T-cell (primary cell): ENCODE data around the gene CCDC33. TPM values are rescaled to one million over a fixed set of nuclear protein-coding genes. Genes with fewer than 3 reads are reported as not detected.

Experiments
- ATAC-seq, 4 experiments: fragments of 200-7000 bp in 3 of 4; fragments of 150-1000 bp in 1 of 4; cut with Tn5 transposase; replicated peaks in 1 of 4; 1 replicate in 3 of 4; 2 replicates in 1 of 4; pipeline ENCODE4 v1.10.0; 2021; ENCODE audit warnings: moderate library complexity in 3 of 4, mild to moderate bottlenecking in 2 of 4, moderate number of reproducible peaks in 1 of 4
- CTCF ChIA-PET, 2 donors: fragments of 300-600 bp; sonication (Branson Sonifier 250); formaldehyde crosslinking; loops; one replicate each; lab custom pipeline; 2022; ENCODE audit warnings: antibody characterized with exemption in 2 of 2; lab: Charles Lee
- POLR2A ChIA-PET, 2 donors: fragments of 300-600 bp; sonication (Branson Sonifier 250); formaldehyde crosslinking; loops; one replicate each; lab custom pipeline; 2022; ENCODE audit warnings: antibody characterized with exemption in 2 of 2; lab: Charles Lee
- DNase-seq, 35 experiments: peaks; one replicate each; pipeline versions ENCODE4 v3.0.0 to v3.0.0-alpha.2; 2013 to 2023
- H3K27ac ChIP-seq: one replicate; pipeline ENCODE4 v1.5.1; 2013; ENCODE audit warnings: low read length
- H3K27me3 ChIP-seq, 2 experiments: replicated peaks in 1 of 2; 1 replicate in 1 of 2; 2 replicates in 1 of 2; pipeline versions ENCODE4 v1.6.1 to v1.7.0; 2013; ENCODE audit warnings: low read length in 1 of 2, mixed read lengths in 1 of 2; ENCODE audit not compliant: control insufficient read depth in 2 of 2, insufficient read depth in 2 of 2; ENCODE audit errors: extremely low read depth in 1 of 2
- H3K36me3 ChIP-seq, 2 donors: 1 replicate in 1 of 2; 2 replicates in 1 of 2; pipeline versions ENCODE4 v1.6.1 to v1.7.0; 2013; ENCODE audit warnings: low read length in 1 of 2; ENCODE audit not compliant: control insufficient read depth in 2 of 2, insufficient read depth in 1 of 2; ENCODE audit errors: extremely low read depth in 1 of 2
- H3K4me1 ChIP-seq, 2 experiments: 1 replicate in 1 of 2; 2 replicates in 1 of 2; pipeline versions ENCODE4 v1.6.1 to v1.7.0; 2013; ENCODE audit warnings: low read length in 2 of 2, mixed read lengths in 1 of 2; ENCODE audit not compliant: insufficient read depth in 2 of 2, control insufficient read depth in 1 of 2; ENCODE audit errors: extremely low read depth in 1 of 2
- H3K4me3 ChIP-seq, 2 donors: 1 replicate in 1 of 2; 2 replicates in 1 of 2; pipeline versions ENCODE4 v1.5.1 to v1.7.0; 2013; ENCODE audit warnings: mild to moderate bottlenecking in 2 of 2, low read length in 1 of 2, moderate library complexity in 1 of 2; ENCODE audit not compliant: control insufficient read depth in 1 of 2; ENCODE audit errors: extremely low read depth in 1 of 2
- H3K9me3 ChIP-seq: 2 replicates; pipeline ENCODE4 v1.7.0; 2013
- H3K27ac Mint-ChIP-seq, 2 donors: one replicate each; pipeline ENCODE4 v1.8.0; 2020 to 2021; ENCODE audit warnings: mild to moderate bottlenecking in 2 of 2, mixed read lengths in 2 of 2
- H3K27me3 Mint-ChIP-seq, 2 donors: one replicate each; pipeline ENCODE4 v1.8.0; 2021 to 2022; ENCODE audit warnings: mixed read lengths in 2 of 2
- H3K36me3 Mint-ChIP-seq: one replicate; pipeline ENCODE4 v1.8.0; 2021; ENCODE audit warnings: mixed read lengths
- H3K4me1 Mint-ChIP-seq, 3 donors: one replicate each; pipeline ENCODE4 v1.8.0; 2020 to 2022; ENCODE audit warnings: mixed read lengths in 3 of 3, mild to moderate bottlenecking in 1 of 3
- H3K4me3 Mint-ChIP-seq, 3 donors: one replicate each; pipeline ENCODE4 v1.8.0; 2020 to 2022; ENCODE audit warnings: mild to moderate bottlenecking in 3 of 3, mixed read lengths in 3 of 3, moderate library complexity in 3 of 3
- H3K9me3 Mint-ChIP-seq, 3 donors: one replicate each; pipeline ENCODE4 v1.8.0; 2020 to 2022; ENCODE audit warnings: mixed read lengths in 3 of 3
- WGBS: methylation state at CpG from one replicate; pipeline ENCODE4 v1.1.5; 2013; ENCODE audit warnings: missing lambda C conversion rate; ENCODE audit not compliant: insufficient coverage; 5-methylcytosine and 5-hydroxymethylcytosine counted together
- total RNA-seq, 35 experiments: library from RNA in 6 of 35; stranded (reverse) in 6 of 35; fragments of 120-200 nt in 1 of 35; gene quantifications; one replicate each; pipeline versions ENCODE4 v1.2.1 to v1.2.4 and lab custom pipeline; 2013 to 2026

The CCDC33 gene
- total RNA-seq, 5 donors from 2014 or later (not counting 1 experiment from before 2014, with no cell fraction given) = not detected

DNA sequence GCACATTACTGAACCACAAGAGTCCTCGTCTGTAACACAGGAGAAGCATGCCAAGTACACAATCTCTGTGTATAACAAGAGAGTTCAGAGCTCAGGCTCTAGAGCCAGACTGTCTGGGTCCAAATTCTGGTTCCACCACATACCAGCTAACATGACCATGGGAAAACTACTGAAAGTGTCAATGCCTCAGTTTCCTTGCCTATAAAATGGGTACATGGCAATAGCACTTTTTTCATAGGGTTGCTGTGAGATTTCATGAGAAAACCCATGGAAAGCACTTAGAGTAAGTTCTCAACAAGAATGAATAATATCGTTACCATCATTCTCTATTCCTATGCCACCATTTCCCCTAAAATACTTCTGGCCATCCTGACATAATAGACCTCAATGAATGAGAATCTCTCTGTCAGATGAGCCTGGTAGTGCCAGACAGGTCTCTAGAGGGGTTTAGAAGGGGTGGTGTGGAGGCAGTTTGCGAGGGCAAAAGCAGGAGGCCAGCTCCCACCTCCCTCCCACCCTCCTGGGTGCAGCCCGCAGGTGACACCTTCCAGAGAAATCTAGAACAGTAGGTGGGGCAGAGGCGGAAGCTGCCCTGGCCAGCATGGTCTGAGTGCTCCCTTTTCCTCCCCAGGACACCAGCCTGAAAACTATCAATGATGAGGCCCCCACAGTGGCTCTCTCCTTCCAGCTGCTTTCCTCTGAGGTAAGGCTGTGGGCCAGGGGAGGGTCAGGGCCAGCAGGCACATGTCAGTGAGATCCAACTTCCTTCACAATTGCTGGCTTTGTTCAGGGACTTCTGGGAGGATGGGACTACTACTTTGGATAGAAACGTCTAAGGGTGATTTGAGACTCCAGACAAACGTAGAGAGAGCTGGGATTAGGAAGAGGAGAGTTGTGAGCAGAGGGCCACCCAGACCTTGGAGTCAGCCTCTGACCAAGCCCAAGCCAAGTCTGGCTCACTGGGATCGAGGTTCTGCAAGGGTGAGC, 45.3 kb downstream of the CCDC33 start:
- Mint-ChIP-seq H3K9me3 (no peaks in the 10 kb centered on the region), H3K27me3 (peaks cover 29 to 45% of the 10 kb centered on the region in 2 donors), H3K36me3 (no peaks in the 10 kb centered on the region), H3K4me3 (no peak overlapping the region), H3K4me1 (no peaks in the 10 kb centered on the region), H3K27ac (no peak overlapping the region)
- no peaks in the 10 kb centered on the region for H3K36me3 ChIP-seq
- peaks cover 0 to 45% of the 10 kb centered on the region in 2 experiments for H3K27me3 ChIP-seq
- no peaks in the 10 kb centered on the region for H3K9me3 ChIP-seq
- DNase-seq (no peak), ATAC-seq (no peak)
- H3K27ac ChIP-seq = no peak overlapping the region
- POLR2A ChIA-PET = no interaction called here
- WGBS = 48% methylated on average over 2 of the region's 8 CpGs
- H3K4me3 ChIP-seq = no peak overlapping the region
- H3K4me1 ChIP-seq = no peaks in the 10 kb centered on the region
- CTCF ChIA-PET = no interaction called here

DNA sequence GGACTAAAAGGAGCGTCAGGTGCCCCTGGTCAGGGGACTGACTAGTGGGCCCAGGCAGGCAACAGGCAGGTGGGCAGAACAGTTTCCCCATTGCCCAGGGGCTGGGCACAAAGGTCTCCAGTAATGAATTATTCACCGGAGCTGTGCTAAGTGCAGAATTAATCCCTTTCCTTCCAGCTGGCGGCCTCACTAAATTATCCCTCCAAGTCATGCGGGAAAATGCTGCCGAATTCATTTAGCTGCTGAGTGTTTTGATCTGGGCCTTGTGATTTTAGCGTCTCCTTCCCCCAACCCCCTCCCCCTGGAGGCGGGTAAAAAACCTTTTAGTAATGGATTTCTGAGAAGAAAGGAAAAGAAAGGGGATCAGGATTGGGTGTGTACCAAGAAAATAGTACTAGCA, 47.2 kb downstream of the CCDC33 start:
- ATAC-seq (no peak), DNase-seq (no peak)
- Histone ChIP-seq H3K9me3 (no peaks in the 10 kb centered on the region), H3K27me3 (peaks cover 0 to 44% of the 10 kb centered on the region in 2 experiments), H3K4me3 (no peak overlapping the region), H3K36me3 (no peaks in the 10 kb centered on the region), H3K27ac (no peak overlapping the region), H3K4me1 (no peaks in the 10 kb centered on the region)
- no peaks in the 10 kb centered on the region for H3K9me3 Mint-ChIP-seq
- peaks cover 34 to 54% of the 10 kb centered on the region in 2 donors for H3K27me3 Mint-ChIP-seq
- POLR2A ChIA-PET = no interaction called here
- no peaks in the 10 kb centered on the region for H3K4me1 Mint-ChIP-seq
- H3K36me3 Mint-ChIP-seq = no peaks in the 10 kb centered on the region
- WGBS = 80% methylated on average over 2 of the region's 7 CpGs
- H3K4me3 Mint-ChIP-seq = no peak overlapping the region
- CTCF ChIA-PET = no interaction called here
- H3K27ac Mint-ChIP-seq = no peak overlapping the region

DNA sequence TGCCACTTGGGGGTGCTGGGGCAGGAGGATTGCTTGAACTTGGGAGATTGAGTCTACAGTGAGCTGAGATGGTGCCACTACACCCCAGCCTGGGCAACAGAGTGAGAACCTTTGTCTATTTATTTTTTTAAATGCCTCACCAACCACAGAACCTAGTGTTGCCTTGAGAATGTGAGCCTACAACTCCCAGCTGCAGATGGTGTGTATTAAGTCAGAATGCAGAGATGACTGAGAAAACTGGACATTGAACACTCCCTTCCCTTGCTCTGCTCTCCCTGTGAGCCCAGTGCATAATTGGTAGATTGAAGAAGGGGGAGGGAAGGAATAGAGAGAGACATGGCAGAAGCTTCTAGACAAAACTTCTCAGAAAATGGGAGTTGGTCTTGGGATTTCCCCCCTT, 53.5 kb downstream of the CCDC33 start:
- Mint-ChIP-seq H3K36me3 (no peaks in the 10 kb centered on the region), H3K9me3 (no peaks in the 10 kb centered on the region), H3K4me1 (peaks cover 0 to 10% (median 4%) of the 10 kb centered on the region in 3 donors), H3K4me3 (no peak overlapping the region), H3K27ac (no peak overlapping the region), H3K27me3 (peaks cover 45 to 54% of the 10 kb centered on the region in 2 donors)
- ATAC-seq (no peak), DNase-seq (no peak)
- Histone ChIP-seq H3K9me3 (no peaks in the 10 kb centered on the region), H3K4me3 (no peak overlapping the region), H3K27ac (no peak overlapping the region), H3K36me3 (no peaks in the 10 kb centered on the region), H3K4me1 (peaks cover 0 to 3% of the 10 kb centered on the region in 2 experiments), H3K27me3 (peaks cover 0 to 48% of the 10 kb centered on the region in 2 experiments)
- ChIA-PET CTCF (no interaction called here), POLR2A (no interaction called here)

DNA sequence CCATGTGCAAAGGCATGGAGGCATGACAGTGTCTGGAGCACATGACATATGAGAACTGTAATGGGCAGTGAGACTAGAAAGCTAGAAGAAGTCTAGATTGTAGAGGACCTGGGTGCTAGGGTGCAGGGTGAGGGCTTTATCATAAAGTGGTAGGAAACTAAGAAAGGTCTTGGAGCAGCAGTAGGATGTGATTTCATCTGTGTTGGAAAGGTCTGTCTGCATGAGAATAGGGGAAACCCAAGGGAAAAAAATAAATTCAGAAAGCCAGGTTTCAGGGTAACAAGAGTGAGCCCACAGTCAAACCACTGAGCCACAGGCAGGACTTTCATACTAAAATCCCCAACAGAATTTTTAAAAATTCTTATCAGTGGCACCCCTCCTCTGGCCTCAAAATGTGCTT, 54.5 kb downstream of the CCDC33 start:
- H3K4me1 Mint-ChIP-seq = peaks cover 0 to 10% (median 4%) of the 10 kb centered on the region in 3 donors
- Histone ChIP-seq H3K36me3 (no peaks in the 10 kb centered on the region), H3K9me3 (no peaks in the 10 kb centered on the region), H3K27me3 (peaks cover 0 to 52% of the 10 kb centered on the region in 2 experiments), H3K27ac (no peak overlapping the region), H3K4me3 (no peak overlapping the region), H3K4me1 (peaks cover 0 to 3% of the 10 kb centered on the region in 2 experiments)
- ChIA-PET POLR2A (no interaction called here), CTCF (no interaction called here)
- peaks cover 0 to 5% (median 0%) of the 10 kb centered on the region in 3 donors for H3K9me3 Mint-ChIP-seq
- no peak for DNase-seq
- peaks cover 49 to 54% of the 10 kb centered on the region in 2 donors for H3K27me3 Mint-ChIP-seq
- no peaks in the 10 kb centered on the region for H3K36me3 Mint-ChIP-seq
- no peak overlapping the region for H3K4me3 Mint-ChIP-seq
- no peak overlapping the region for H3K27ac Mint-ChIP-seq
- no peak for ATAC-seq

DNA sequence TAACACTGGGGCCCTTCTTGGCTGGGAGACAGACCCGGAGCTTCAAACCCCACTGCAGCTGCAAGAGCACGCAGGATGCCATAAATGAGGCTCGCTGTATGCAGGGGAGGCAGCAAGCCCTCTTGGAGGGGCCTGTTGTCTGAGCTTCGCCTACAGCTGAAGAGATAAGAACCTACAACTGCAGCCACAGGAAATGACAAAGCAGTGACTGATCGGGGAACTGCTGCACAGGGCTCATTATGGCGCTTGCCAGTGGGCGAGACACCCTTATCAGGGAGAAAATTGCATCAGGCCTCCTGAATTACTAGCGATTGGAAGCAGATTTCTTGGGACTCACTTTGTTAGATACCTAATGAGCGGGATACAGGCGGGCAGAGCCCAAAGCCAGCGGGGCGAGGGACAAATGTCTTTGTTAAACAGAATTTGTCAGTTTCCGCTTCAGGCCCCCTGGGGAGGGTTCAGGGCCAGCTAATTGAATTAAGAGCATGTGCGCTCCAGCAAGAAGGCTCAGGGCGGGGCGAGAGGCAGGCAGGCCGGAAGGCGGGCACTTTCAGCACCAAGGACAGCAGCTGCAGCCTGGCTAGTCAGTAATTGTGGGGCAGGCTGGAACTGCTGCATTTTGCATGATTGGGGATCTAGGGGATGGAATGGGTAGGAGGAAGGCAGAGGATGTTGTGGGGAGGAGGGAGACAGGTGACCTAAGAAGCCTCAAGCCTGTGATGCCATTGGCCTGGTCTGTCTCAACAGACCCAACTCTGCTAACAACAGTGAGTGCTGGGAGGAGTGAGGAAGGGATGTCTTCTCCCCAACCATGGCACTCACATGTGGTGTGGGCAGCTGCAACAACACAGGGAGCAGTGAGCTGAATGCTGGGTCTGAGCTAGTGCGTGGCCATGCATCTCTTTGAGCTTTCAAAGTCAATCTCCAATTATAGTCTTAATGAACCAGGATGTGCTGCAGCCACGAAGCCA, 55.3 kb downstream of the CCDC33 start:
- Histone ChIP-seq H3K27ac (no peak overlapping the region), H3K4me1 (peaks cover 0 to 3% of the 10 kb centered on the region in 2 experiments), H3K4me3 (no peak overlapping the region), H3K9me3 (no peaks in the 10 kb centered on the region), H3K27me3 (peaks cover 0 to 53% of the 10 kb centered on the region in 2 experiments), H3K36me3 (no peaks in the 10 kb centered on the region)
- 9% methylated on average over 17 of the region's 20 CpGs for WGBS
- Mint-ChIP-seq H3K9me3 (peaks cover 0 to 5% (median 0%) of the 10 kb centered on the region in 3 donors), H3K4me3 (no peak overlapping the region), H3K27ac (no peak overlapping the region), H3K36me3 (no peaks in the 10 kb centered on the region), H3K4me1 (peaks cover 0 to 10% (median 4%) of the 10 kb centered on the region in 3 donors), H3K27me3 (peaks cover 49 to 52% of the 10 kb centered on the region in 2 donors)
- DNase-seq (peak in 33 of 35 experiments; percentile 16 to 73 (median 54)), ATAC-seq (peak in 2 of 4 experiments; percentile 37 to 59)
- ChIA-PET CTCF (no interaction called here), POLR2A (no interaction called here)
